ENCODE results near the gene NDUFAF8. TPM values are rescaled to one million over a fixed set of nuclear protein-coding genes. Genes with fewer than 3 reads are reported as not detected.

Gene NDUFAF8
- total RNA-seq, 1 experiment from 2014 or later, result 60.1 TPM

- H3K79me2 ChIP-seq (ENCODE audit: insufficient read depth, low read length), result no peaks in the 10 kb centered on the region; the same call in 1 of the 2 replicates
- no CpG with 5 or more reads among the region's 12 CpGs for WGBS (ENCODE audit: extremely low coverage, insufficient read length, low lambda C conversion rate)
- H4K20me1 ChIP-seq (ENCODE audit: control insufficient read depth, insufficient read depth, insufficient read length), result no peaks in the 10 kb centered on the region
- DNase-seq, result no peak
- no peak overlapping the region for H3K18ac ChIP-seq (ENCODE audit: insufficient read length, low read depth, low read length)
- no peaks in the 10 kb centered on the region for H3K9me3 ChIP-seq (ENCODE audit: control insufficient read depth, low read depth, low read length)
- no peak overlapping the region for H4K8ac ChIP-seq (replicated peaks; ENCODE audit: insufficient read length, low read depth, low read length)
- H2BK120ac ChIP-seq (ENCODE audit: low read depth, low read length, poor library complexity, severe bottlenecking), result no peak overlapping the region
- no peaks in the 10 kb centered on the region for H3K4me1 ChIP-seq (ENCODE audit: insufficient read depth, low read length)
- H3K4me1 Mint-ChIP-seq, result peaks cover 3 to 4% of the 10 kb centered on the region in 2 experiments; a peak in 1 of 4 replicates
- H3K4me3 Mint-ChIP-seq, result no peak overlapping the region
- H2BK5ac ChIP-seq (ENCODE audit: insufficient read length, low read length), result no peak overlapping the region
- H3K27ac ChIP-seq (ENCODE audit: insufficient read length, low read depth, low read length), result no peak overlapping the region
- H3K23ac ChIP-seq (ENCODE audit: insufficient read length, low read depth, low read length), result no peak overlapping the region
- no peak overlapping the region for H3T11ph ChIP-seq (ENCODE audit: low read length)
- no peak overlapping the region for H2AK5ac ChIP-seq (ENCODE audit: insufficient read length, low read length)
- no peak overlapping the region for H3K4me2 ChIP-seq (ENCODE audit: insufficient read depth, insufficient read length, low read length)
- H2BK20ac ChIP-seq (ENCODE audit: low read depth, low read length, poor library complexity, severe bottlenecking), result no peak overlapping the region
- no peak overlapping the region for H4K5ac ChIP-seq (ENCODE audit: insufficient read length, low read depth, low read length)
- H3K36me3 Mint-ChIP-seq (ENCODE audit: insufficient read depth in 1 of 3, low read depth in 3 of 3), result peaks cover 0 to 38% (median 7%) of the 10 kb centered on the region in 3 experiments; a peak in 5 of 7 replicates
- H3K27me3 Mint-ChIP-seq (ENCODE audit: low read depth), result no peaks in the 10 kb centered on the region
- H2BK12ac ChIP-seq (ENCODE audit: insufficient read length, low read depth, low read length), result no peak overlapping the region
- no peak overlapping the region for H3K4ac ChIP-seq (ENCODE audit: low read depth, low read length)
- no peak overlapping the region for H3K14ac ChIP-seq (ENCODE audit: insufficient read depth, low read length)
- H3K9me3 Mint-ChIP-seq, result no peaks in the 10 kb centered on the region
- no peak overlapping the region for H3K9ac ChIP-seq (ENCODE audit: extremely low read depth, insufficient read length, low read length)
- no peaks in the 10 kb centered on the region for H3K27me3 ChIP-seq (ENCODE audit: insufficient read depth, low read length)
- H3K27ac Mint-ChIP-seq, result no peak overlapping the region; a peak in 1 of 7 replicates
- no peak overlapping the region for H4K91ac ChIP-seq (ENCODE audit: insufficient read length, low read depth, low read length)
- no peak for TF ChIP-seq CTCF (conservative IDR thresholded peaks at IDR 0.05)
- H2BK15ac ChIP-seq (ENCODE audit: low read depth, low read length), result no peak overlapping the region
- no peak overlapping the region for H2AFZ ChIP-seq (ENCODE audit: low read length)
- no peaks in the 10 kb centered on the region for H3K79me1 ChIP-seq (ENCODE audit: insufficient read depth, low read depth, low read length, poor library complexity, severe bottlenecking)
- H3K23me2 ChIP-seq (ENCODE audit: insufficient read length, low read depth, low read length, poor library complexity, severe bottlenecking), result no peaks in the 10 kb centered on the region
- no peak overlapping the region for H3K56ac ChIP-seq (ENCODE audit: insufficient read length, low read depth, low read length)
These were observed 32.5 kb upstream of the NDUFAF8 start for GRCh38 chr17:81206657-81207056.
